ENCODE data around the gene STAT1.

GRCh38 chr2:190988910-190989309 is 25.1 kb downstream of the STAT1 start:
- TF ChIP-seq, protein P1, sequence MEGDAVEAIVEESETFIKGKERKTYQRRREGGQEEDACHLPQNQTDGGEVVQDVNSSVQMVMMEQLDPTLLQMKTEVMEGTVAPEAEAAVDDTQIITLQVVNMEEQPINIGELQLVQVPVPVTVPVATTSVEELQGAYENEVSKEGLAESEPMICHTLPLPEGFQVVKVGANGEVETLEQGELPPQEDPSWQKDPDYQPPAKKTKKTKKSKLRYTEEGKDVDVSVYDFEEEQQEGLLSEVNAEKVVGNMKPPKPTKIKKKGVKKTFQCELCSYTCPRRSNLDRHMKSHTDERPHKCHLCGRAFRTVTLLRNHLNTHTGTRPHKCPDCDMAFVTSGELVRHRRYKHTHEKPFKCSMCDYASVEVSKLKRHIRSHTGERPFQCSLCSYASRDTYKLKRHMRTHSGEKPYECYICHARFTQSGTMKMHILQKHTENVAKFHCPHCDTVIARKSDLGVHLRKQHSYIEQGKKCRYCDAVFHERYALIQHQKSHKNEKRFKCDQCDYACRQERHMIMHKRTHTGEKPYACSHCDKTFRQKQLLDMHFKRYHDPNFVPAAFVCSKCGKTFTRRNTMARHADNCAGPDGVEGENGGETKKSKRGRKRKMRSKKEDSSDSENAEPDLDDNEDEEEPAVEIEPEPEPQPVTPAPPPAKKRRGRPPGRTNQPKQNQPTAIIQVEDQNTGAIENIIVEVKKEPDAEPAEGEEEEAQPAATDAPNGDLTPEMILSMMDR (IDR thresholded peaks at IDR 0.05): no peak
- TF ChIP-seq EZH2phosphoT487 (IDR thresholded peaks at IDR 0.05) (no peak), EZH2 (IDR thresholded peaks at IDR 0.05) (no peak)

All from neural progenitor cell (in vitro differentiated cells).